GM18508 (cell line): ENCODE data around the gene ADCYAP1R1.

Experiments used
- ATAC-seq: cut with Tn5 transposase; IDR thresholded peaks from one replicate; pipeline ENCODE4 v1.9.1; 2021; ENCODE audit warnings: moderate number of reproducible peaks; ENCODE audit not compliant: insufficient read depth, unreplicated experiment

ADCYAP1R1 gene

GRCh38 chr7:31051598-31052486 lies at the start of gene ADCYAP1R1:
ADCYAP1R1 (plus strand) TSS chr7:31052308; CDS start chr7:31063265, 10,957 bp downstream.
- no peak for ATAC-seq

- no peak for ATAC-seq
Observed at GRCh38 chr7:31003097-31003496, 49.0 kb upstream of the ADCYAP1R1 start.

GRCh38 chr7:31003721-31004120 lies 48.4 kb upstream of the ADCYAP1R1 start:
- ATAC-seq, result no peak

GRCh38 chr7:31004393-31004792 lies 47.7 kb upstream of the ADCYAP1R1 start:
- ATAC-seq, result no peak

- ATAC-seq, result no peak
Observed at GRCh38 chr7:31006857-31007256, 45.3 kb upstream of the ADCYAP1R1 start.

GRCh38 chr7:31007634-31008033 lies 44.5 kb upstream of the ADCYAP1R1 start:
- ATAC-seq, result no peak

GRCh38 chr7:31014826-31015225 lies 37.3 kb upstream of the ADCYAP1R1 start:
- no peak for ATAC-seq

- ATAC-seq, result no peak
Observed at GRCh38 chr7:31017032-31017675, 35.0 kb upstream of the ADCYAP1R1 start.

GRCh38 chr7:31017721-31018120 lies 34.4 kb upstream of the ADCYAP1R1 start:
- ATAC-seq, result no peak

GRCh38 chr7:31019509-31019908 lies 32.6 kb upstream of the ADCYAP1R1 start:
- no peak for ATAC-seq

- ATAC-seq, result no peak
Observed at GRCh38 chr7:31020161-31020560, 31.9 kb upstream of the ADCYAP1R1 start.

GRCh38 chr7:31020652-31021051 lies 31.5 kb upstream of the ADCYAP1R1 start:
- ATAC-seq, result no peak

GRCh38 chr7:31022117-31022516 lies 30.0 kb upstream of the ADCYAP1R1 start:
- ATAC-seq, result no peak

GRCh38 chr7:31022726-31023125 lies 29.4 kb upstream of the ADCYAP1R1 start:
- ATAC-seq, result no peak

GRCh38 chr7:31023877-31024276 lies 28.2 kb upstream of the ADCYAP1R1 start:
- ATAC-seq, result no peak

- ATAC-seq, result no peak
Observed at GRCh38 chr7:31027161-31027965, 24.7 kb upstream of the ADCYAP1R1 start.

GRCh38 chr7:31028006-31028405 lies 24.1 kb upstream of the ADCYAP1R1 start:
- no peak for ATAC-seq

GRCh38 chr7:31028417-31028992 lies 23.6 kb upstream of the ADCYAP1R1 start:
- ATAC-seq, result no peak

- no peak for ATAC-seq
Observed at GRCh38 chr7:31029251-31030042, 22.7 kb upstream of the ADCYAP1R1 start.
